SK-N-MC (cell line): Measurements from ENCODE around the gene SV2C.

Experiments used
- EZH2 ChIP-seq: fragments of 200-600 bp; sonication (generic); IDR thresholded peaks from one replicate; pipeline ENCODE4 v1.6.1; 2017; ENCODE audit warnings: antibody characterized with exemption
- POLR2AphosphoS5 ChIP-seq: IDR thresholded peaks from 2 replicates; pipeline ENCODE4 v1.6.1; 2012; ENCODE audit warnings: mild to moderate bottlenecking, low read depth, low read length, borderline replicate concordance

- TF ChIP-seq EZH2, result no peak
- no peak for TF ChIP-seq POLR2AphosphoS5
Observed at GRCh38 chr5:76193635-76194034, 110.5 kb downstream of the SV2C start.
